Uterus (tissue), 4 donors: ENCODE measurements around the gene STK39. TPM values are rescaled to one million over a fixed set of nuclear protein-coding genes. Genes with fewer than 3 reads are reported as not detected.

Source experiments
- DNase-seq, 2 donors: peaks; one replicate each; pipeline ENCODE4 v3.0.0-alpha.2; 2019 to 2020
- H3K27ac ChIP-seq, 2 donors: fragments of 200-600 bp; sonication (generic); 1 replicate in 1 of 2; 2 replicates in 1 of 2; pipeline ENCODE4 v1.5.1; 2016 to 2018
- H3K27me3 ChIP-seq, 2 donors: fragments of 200-600 bp; sonication (generic); one replicate each; pipeline ENCODE4 v1.5.1; 2018 to 2019; ENCODE audit warnings: control low read depth in 1 of 2
- H3K36me3 ChIP-seq, 2 donors: fragments of 200-600 bp; sonication (generic); one replicate each; pipeline ENCODE4 v1.5.1; 2019; ENCODE audit warnings: control low read depth in 1 of 2
- H3K4me1 ChIP-seq, 2 donors: fragments of 200-600 bp; sonication (generic); one replicate each; pipeline ENCODE4 v1.5.1; 2018 to 2019; ENCODE audit warnings: control low read depth in 1 of 2
- H3K4me3 ChIP-seq, 2 donors: fragments of 200-600 bp; sonication (generic); 1 replicate in 1 of 2; 2 replicates in 1 of 2; pipeline ENCODE4 v1.5.1; 2018 to 2019; ENCODE audit warnings: mild to moderate bottlenecking in 1 of 2
- H3K9me3 ChIP-seq, 2 donors: fragments of 200-600 bp; sonication (generic); one replicate each; pipeline ENCODE4 v1.5.1; 2019; ENCODE audit warnings: control low read depth in 1 of 2
- CTCF ChIP-seq, 4 experiments: fragments of 200-600 bp in 2 of 4; fragments of 450-650 bp in 2 of 4; sonication (generic) in 2 of 4; IDR thresholded peaks; one replicate each; pipeline ENCODE4 v1.5.1; 2016 to 2019; ENCODE audit warnings: antibody characterized with exemption in 4 of 4, mild to moderate bottlenecking in 2 of 4, moderate library complexity in 1 of 4
- POLR2A ChIP-seq, 2 donors: fragments of 450-650 bp; IDR thresholded peaks; one replicate each; pipeline ENCODE4 v1.6.1; 2016; ENCODE audit warnings: antibody characterized with exemption in 2 of 2, mild to moderate bottlenecking in 1 of 2, moderate library complexity in 1 of 2
- intact Hi-C: fragments of 100-400 bp; cut with DNase I; formaldehyde crosslinking; loops from one replicate; pipeline ENCODE4 v1.15.1; 2023; ENCODE audit warnings: low total_unique reads
- total RNA-seq, 4 donors: library from RNA; depleted of rRNA in 3 of 4; stranded (reverse); fragments of >200 nt in 3 of 4; gene quantifications; one replicate each; pipeline versions ENCODE4 v1.1.0 to v1.2.4, GENCODE V29; 2014 to 2023
- donor health status: DM: yes; HTN: yes; CAD: no.

The STK39 gene
- total RNA-seq, 4 donors from 2014 or later = 5.0 to 23.6 (median 9.8) TPM

GRCh38 chr2:167943897-167944296, 303.5 kb downstream of the STK39 start:
- Histone ChIP-seq H3K27me3 (no peaks in the 10 kb centered on the region), H3K27ac (no peak overlapping the region), H3K4me1 (no peaks in the 10 kb centered on the region), H3K4me3 (no peak overlapping the region), H3K36me3 (no peaks in the 10 kb centered on the region), H3K9me3 (no peaks in the 10 kb centered on the region)
- TF ChIP-seq CTCF (IDR thresholded peaks at IDR 0.05) = no peak
- no peak for TF ChIP-seq POLR2A (IDR thresholded peaks at IDR 0.05)
- DNase-seq = no peak
- intact Hi-C loops = no loop called here

- DNase-seq = no peak
- H3K4me1 ChIP-seq = no peaks in the 10 kb centered on the region
- no peak overlapping the region for H3K27ac ChIP-seq
- H3K27me3 ChIP-seq = no peaks in the 10 kb centered on the region
- no peaks in the 10 kb centered on the region for H3K9me3 ChIP-seq
- intact Hi-C loops = no loop called here
- H3K36me3 ChIP-seq = no peaks in the 10 kb centered on the region
- TF ChIP-seq CTCF (IDR thresholded peaks at IDR 0.05) (no peak), POLR2A (IDR thresholded peaks at IDR 0.05) (no peak)
- no peak overlapping the region for H3K4me3 ChIP-seq
These were observed 304.0 kb downstream of the STK39 start for GRCh38 chr2:167943368-167943767.

- no peak for TF ChIP-seq POLR2A (IDR thresholded peaks at IDR 0.05)
- no peak for TF ChIP-seq CTCF (IDR thresholded peaks at IDR 0.05)
- H3K9me3 ChIP-seq = no peaks in the 10 kb centered on the region
- H3K27ac ChIP-seq = no peak overlapping the region
- DNase-seq = no peak
- no peaks in the 10 kb centered on the region for H3K4me1 ChIP-seq
- intact Hi-C loops = no loop called here
- H3K36me3 ChIP-seq = no peaks in the 10 kb centered on the region
- no peak overlapping the region for H3K4me3 ChIP-seq
- no peaks in the 10 kb centered on the region for H3K27me3 ChIP-seq
These were observed 304.9 kb downstream of the STK39 start for GRCh38 chr2:167942366-167943081.

- intact Hi-C loops = no loop called here
These were observed 305.8 kb downstream of the STK39 start for GRCh38 chr2:167941604-167942003.

More at GRCh38 chr2:167941604-167942003, 305.8 kb downstream of the STK39 start:
- TF ChIP-seq POLR2A (IDR thresholded peaks at IDR 0.05) = no peak
- TF ChIP-seq CTCF (IDR thresholded peaks at IDR 0.05) = no peak
- Histone ChIP-seq H3K27ac (no peak overlapping the region), H3K36me3 (no peaks in the 10 kb centered on the region), H3K4me3 (no peak overlapping the region), H3K27me3 (no peaks in the 10 kb centered on the region), H3K9me3 (no peaks in the 10 kb centered on the region), H3K4me1 (no peaks in the 10 kb centered on the region)
- no peak for DNase-seq
